Suprapubic skin (tissue), 4 donors: ENCODE measurements around the gene OR4C46.

ENCODE experiments used
- POLR2A ChIP-seq, 2 donors: fragments of 450-650 bp; IDR thresholded peaks; one replicate each; pipeline ENCODE4 v1.6.1; 2017; ENCODE audit warnings: antibody characterized with exemption in 2 of 2, mild to moderate bottlenecking in 2 of 2, moderate library complexity in 2 of 2
- POLR2AphosphoS5 ChIP-seq, 3 donors: sonication (generic); formaldehyde crosslinking; IDR thresholded peaks; one replicate each; pipeline ENCODE4 v1.6.1; 2017; ENCODE audit warnings: antibody characterized with exemption in 3 of 3

- TF ChIP-seq POLR2AphosphoS5 (IDR thresholded peaks at IDR 0.05) (no peak), POLR2A (IDR thresholded peaks at IDR 0.05) (no peak)
Observed at GRCh38 chr11:54603898-54604297, at the start of gene OR4C46.
